Heart left ventricle (tissue), 13 donors: ENCODE results near the gene THBS4.

Experiments
- CTCF ChIP-seq, 12 donors: fragments of 200-600 bp; sonication (generic) in 4 of 12; IDR thresholded peaks; one replicate each; pipeline versions ENCODE4 v1.5.0 to v1.8.0; 2018 to 2022; ENCODE audit warnings: antibody characterized with exemption in 12 of 12, mild to moderate bottlenecking in 5 of 12
- POLR2A ChIP-seq, 2 donors: fragments of 450-650 bp; IDR thresholded peaks; one replicate each; pipeline ENCODE4 v1.6.1; 2017; ENCODE audit warnings: antibody characterized with exemption in 2 of 2, mild to moderate bottlenecking in 2 of 2, moderate library complexity in 2 of 2
- donor health status: ischemic (EF 13 %, LVEDD 7.1; RV severe dilation, severe dysfunction).
- donor health status: DM: no; HTN: yes; CAD: no.
- donor health status: DM: no; HTN: no; CAD: no.
- donor health status: ischemic (EF 25% LVEDD 6.9; RV normal size, moderate dysfunction).
- donor health status: ischemic (EF 25% LVEDD 5.7; RV mildly dilated, moderate dysfunction).
- donor health status: ischemic (EF 35%, LVEDD 5.7; RV mildly dilated, moderate dysfunction).
- donor health status: nonischemic (EF 11% LVEDD 7.7; RV severe dilation, severe dysfunction).
- donor health status: DM: yes; HTN: yes; CAD: no.
- donor health status: PGD.
- donor health status: ischemic (EF 29% LVEDD 5.4; RV normal size, mild dysfunction).
- donor health status: nonischemic (EF 23%, LVEDD 6.1; RV moderate dilation, normal function).

GRCh38 chr5:80010754-80011392 is 24.3 kb upstream of the THBS4 start:
- TF ChIP-seq CTCF (IDR thresholded peaks at IDR 0.05) (no peak), POLR2A (IDR thresholded peaks at IDR 0.05) (no peak)
